Tibial nerve (tissue), 4 donors: Measurements from ENCODE around the gene CPXM2.

Experiments
- EP300 ChIP-seq, 2 donors: sonication (generic); formaldehyde crosslinking; IDR thresholded peaks; one replicate each; pipeline ENCODE4 v1.6.1; 2017; ENCODE audit warnings: antibody characterized with exemption in 2 of 2, mild to moderate bottlenecking in 1 of 2
- POLR2A ChIP-seq, 2 donors: fragments of 450-650 bp; IDR thresholded peaks; one replicate each; pipeline ENCODE4 v1.6.1; 2017; ENCODE audit warnings: antibody characterized with exemption in 2 of 2, mild to moderate bottlenecking in 2 of 2, moderate library complexity in 2 of 2
- TF ChIP-seq, protein P1 (sequence below), 5 experiments: fragments of 200-600 bp in 3 of 5; fragments of 450-650 bp in 2 of 5; sonication (generic) in 3 of 5; IDR thresholded peaks; one replicate each; pipeline ENCODE4 v1.5.1; 2016 to 2019; ENCODE audit warnings: antibody characterized with exemption in 5 of 5, mild to moderate bottlenecking in 3 of 5, moderate library complexity in 2 of 5

DNA sequence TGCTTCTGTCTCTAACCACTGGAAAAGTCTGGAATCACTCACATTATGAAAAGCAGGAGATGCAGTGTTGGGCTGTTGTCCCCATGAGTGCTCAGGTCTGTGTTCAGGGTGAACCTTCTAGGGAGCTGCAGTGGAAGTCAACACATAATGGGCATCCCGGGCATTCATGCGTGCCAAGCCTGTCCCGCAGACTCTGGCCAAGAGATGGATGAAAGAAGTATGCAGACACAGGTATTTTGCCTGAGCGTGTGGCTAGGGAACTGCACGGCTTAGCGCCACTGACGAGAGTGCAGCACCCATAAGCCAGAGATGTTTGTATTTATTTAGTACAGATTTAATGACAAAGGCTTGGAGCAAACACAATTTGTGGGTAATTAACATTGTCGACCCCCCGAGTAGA lies 140.7 kb downstream of the CPXM2 start:
- TF ChIP-seq, protein P1, sequence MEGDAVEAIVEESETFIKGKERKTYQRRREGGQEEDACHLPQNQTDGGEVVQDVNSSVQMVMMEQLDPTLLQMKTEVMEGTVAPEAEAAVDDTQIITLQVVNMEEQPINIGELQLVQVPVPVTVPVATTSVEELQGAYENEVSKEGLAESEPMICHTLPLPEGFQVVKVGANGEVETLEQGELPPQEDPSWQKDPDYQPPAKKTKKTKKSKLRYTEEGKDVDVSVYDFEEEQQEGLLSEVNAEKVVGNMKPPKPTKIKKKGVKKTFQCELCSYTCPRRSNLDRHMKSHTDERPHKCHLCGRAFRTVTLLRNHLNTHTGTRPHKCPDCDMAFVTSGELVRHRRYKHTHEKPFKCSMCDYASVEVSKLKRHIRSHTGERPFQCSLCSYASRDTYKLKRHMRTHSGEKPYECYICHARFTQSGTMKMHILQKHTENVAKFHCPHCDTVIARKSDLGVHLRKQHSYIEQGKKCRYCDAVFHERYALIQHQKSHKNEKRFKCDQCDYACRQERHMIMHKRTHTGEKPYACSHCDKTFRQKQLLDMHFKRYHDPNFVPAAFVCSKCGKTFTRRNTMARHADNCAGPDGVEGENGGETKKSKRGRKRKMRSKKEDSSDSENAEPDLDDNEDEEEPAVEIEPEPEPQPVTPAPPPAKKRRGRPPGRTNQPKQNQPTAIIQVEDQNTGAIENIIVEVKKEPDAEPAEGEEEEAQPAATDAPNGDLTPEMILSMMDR (IDR thresholded peaks at IDR 0.05) = no peak
- TF ChIP-seq POLR2A (IDR thresholded peaks at IDR 0.05) (no peak), EP300 (IDR thresholded peaks at IDR 0.05) (no peak)
